SU-DHL-6 (cell line): ENCODE data around the gene GIMAP4.

ENCODE experiments used
- EZH2phosphoT487 ChIP-seq: fragments of 200-600 bp; sonication (generic), shearing (Covaris generic); conservative IDR thresholded peaks from 2 replicates; pipeline ENCODE4 v1.6.1; 2018; ENCODE audit warnings: mild to moderate bottlenecking, antibody characterized with exemption, low read length, moderate library complexity, mixed read lengths
- TF ChIP-seq, protein P1 (sequence below): fragments of 200-600 bp; sonication (generic); IDR thresholded peaks from one replicate; pipeline ENCODE4 v1.5.1; 2017; ENCODE audit warnings: antibody characterized with exemption, mild to moderate bottlenecking, low read length, moderate library complexity; ENCODE audit not compliant: insufficient read depth, poor library complexity, severe bottlenecking

DNA sequence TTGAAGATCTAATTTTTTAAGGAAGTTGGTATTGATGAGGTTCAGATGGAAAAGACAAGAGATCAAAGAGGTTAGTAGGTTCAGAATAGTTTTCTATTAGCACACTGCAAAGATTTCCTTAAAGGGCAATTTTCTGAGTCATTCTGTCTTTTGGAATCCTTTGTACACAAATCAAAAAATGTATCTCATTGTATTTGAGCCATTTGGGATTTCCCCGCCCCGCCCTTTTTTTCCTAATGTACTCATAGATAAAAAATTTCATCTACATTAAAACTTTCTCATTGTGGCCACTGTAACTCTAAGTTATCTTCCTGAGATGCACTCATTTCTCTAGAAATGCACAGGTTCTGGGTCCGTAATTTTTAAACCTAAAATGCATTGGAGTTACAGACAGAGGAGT, 52.9 kb downstream of the GIMAP4 start:
- TF ChIP-seq, protein P1, sequence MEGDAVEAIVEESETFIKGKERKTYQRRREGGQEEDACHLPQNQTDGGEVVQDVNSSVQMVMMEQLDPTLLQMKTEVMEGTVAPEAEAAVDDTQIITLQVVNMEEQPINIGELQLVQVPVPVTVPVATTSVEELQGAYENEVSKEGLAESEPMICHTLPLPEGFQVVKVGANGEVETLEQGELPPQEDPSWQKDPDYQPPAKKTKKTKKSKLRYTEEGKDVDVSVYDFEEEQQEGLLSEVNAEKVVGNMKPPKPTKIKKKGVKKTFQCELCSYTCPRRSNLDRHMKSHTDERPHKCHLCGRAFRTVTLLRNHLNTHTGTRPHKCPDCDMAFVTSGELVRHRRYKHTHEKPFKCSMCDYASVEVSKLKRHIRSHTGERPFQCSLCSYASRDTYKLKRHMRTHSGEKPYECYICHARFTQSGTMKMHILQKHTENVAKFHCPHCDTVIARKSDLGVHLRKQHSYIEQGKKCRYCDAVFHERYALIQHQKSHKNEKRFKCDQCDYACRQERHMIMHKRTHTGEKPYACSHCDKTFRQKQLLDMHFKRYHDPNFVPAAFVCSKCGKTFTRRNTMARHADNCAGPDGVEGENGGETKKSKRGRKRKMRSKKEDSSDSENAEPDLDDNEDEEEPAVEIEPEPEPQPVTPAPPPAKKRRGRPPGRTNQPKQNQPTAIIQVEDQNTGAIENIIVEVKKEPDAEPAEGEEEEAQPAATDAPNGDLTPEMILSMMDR, result no peak
- TF ChIP-seq EZH2phosphoT487, result no peak
